GM18505 (cell line): ENCODE results near the gene RASEF.

ENCODE experiments used
- ATAC-seq: cut with Tn5 transposase; IDR thresholded peaks from one replicate; pipeline ENCODE4 v1.9.1; 2021; ENCODE audit not compliant: unreplicated experiment
- POLR2A ChIP-seq: IDR thresholded peaks from 4 replicates; pipeline ENCODE4 v1.6.1; 2011; ENCODE audit warnings: borderline replicate concordance; ENCODE audit not compliant: insufficient read depth, insufficient read length; ENCODE audit errors: extremely low read depth

Gene RASEF

GRCh38 chr9:82988488-82988887 is 74.5 kb downstream of the RASEF start:
- no peak for ATAC-seq
- TF ChIP-seq POLR2A, result no peak

GRCh38 chr9:82987370-82988189 is 75.4 kb downstream of the RASEF start:
- no peak for TF ChIP-seq POLR2A
- no peak for ATAC-seq

- no peak for ATAC-seq
- TF ChIP-seq POLR2A, result no peak
These were observed 81.4 kb downstream of the RASEF start for GRCh38 chr9:82981552-82981951.

GRCh38 chr9:82975176-82975575 is 87.8 kb downstream of the RASEF start:
- no peak for TF ChIP-seq POLR2A
- no peak for ATAC-seq

- TF ChIP-seq POLR2A, result no peak
- no peak for ATAC-seq
These were observed 90.5 kb downstream of the RASEF start for GRCh38 chr9:82972446-82972845.

GRCh38 chr9:82970359-82970758 is 92.6 kb downstream of the RASEF start:
- TF ChIP-seq POLR2A, result no peak
- ATAC-seq, result no peak

GRCh38 chr9:82969291-82969690 is 93.7 kb downstream of the RASEF start:
- no peak for TF ChIP-seq POLR2A
- ATAC-seq, result no peak

GRCh38 chr9:82968816-82969215 is 94.1 kb downstream of the RASEF start:
- ATAC-seq, result no peak
- no peak for TF ChIP-seq POLR2A

- ATAC-seq, result no peak
- no peak for TF ChIP-seq POLR2A
These were observed 94.6 kb downstream of the RASEF start for GRCh38 chr9:82968388-82968787.

- ATAC-seq, result peak; percentile 99
- TF ChIP-seq POLR2A, result no peak
These were observed 101.3 kb downstream of the RASEF start for GRCh38 chr9:82961504-82962125.

- no peak for ATAC-seq
- TF ChIP-seq POLR2A, result no peak
These were observed 105.2 kb downstream of the RASEF start for GRCh38 chr9:82957529-82958379.

- ATAC-seq, result no peak
- no peak for TF ChIP-seq POLR2A
These were observed 113.7 kb downstream of the RASEF start for GRCh38 chr9:82949203-82949602.

GRCh38 chr9:82940376-82940775 is 122.6 kb downstream of the RASEF start:
- ATAC-seq, result no peak
- no peak for TF ChIP-seq POLR2A
